OCI-LY1 (cell line): ENCODE measurements around the gene CBX8.
A peak's percentile ranks its signal among the peaks of the same experiment; 100 is the strongest.

Experiments
- H2AFZ ChIP-seq: fragments of 200-600 bp; sonication (generic), shearing (Covaris generic); 2 replicates; pipeline ENCODE4 v1.6.0; 2014; ENCODE audit warnings: antibody characterized with exemption, mild to moderate bottlenecking, low read length
- H3F3A ChIP-seq: fragments of 200-600 bp; sonication (generic), shearing (Covaris generic); 2 replicates; pipeline ENCODE4 v1.6.0; 2014; ENCODE audit warnings: mild to moderate bottlenecking, antibody characterized with exemption, low read length, moderate library complexity; ENCODE audit not compliant: insufficient read depth
- H3K27ac ChIP-seq: fragments of 200-600 bp; sonication (generic); 2 replicates; pipeline ENCODE4 v1.5.1; 2014; ENCODE audit warnings: low read length, mixed run types, mild to moderate bottlenecking, low read depth; ENCODE audit not compliant: poor library complexity, severe bottlenecking
- H3K27me3 ChIP-seq: fragments of 200-600 bp; sonication (generic); 2 replicates; pipeline ENCODE4 v1.6.0; 2014; ENCODE audit warnings: antibody characterized with exemption, mild to moderate bottlenecking, low read length, moderate library complexity; ENCODE audit not compliant: insufficient read depth
- H3K36me3 ChIP-seq: fragments of 200-600 bp; sonication (generic); 2 replicates; pipeline ENCODE4 v1.6.1; 2014; ENCODE audit warnings: mild to moderate bottlenecking, antibody characterized with exemption, low read length, moderate library complexity, mixed read lengths; ENCODE audit not compliant: insufficient read depth
- H3K4me1 ChIP-seq: fragments of 200-600 bp; sonication (generic); 2 replicates; pipeline ENCODE4 v1.5.1; 2014; ENCODE audit warnings: mild to moderate bottlenecking, low read length, moderate library complexity; ENCODE audit not compliant: insufficient read depth, severe bottlenecking
- H3K4me2 ChIP-seq: fragments of 200-600 bp; sonication (generic), shearing (Covaris generic); 2 replicates; pipeline ENCODE4 v1.6.1; 2014; ENCODE audit warnings: low read length
- H3K4me3 ChIP-seq: fragments of 200-600 bp; sonication (generic); 2 replicates; pipeline ENCODE4 v1.5.1; 2014; ENCODE audit warnings: low read length, low read depth, mild to moderate bottlenecking, mixed read lengths; ENCODE audit not compliant: poor library complexity, severe bottlenecking
- H3K79me2 ChIP-seq: fragments of 200-600 bp; shearing (Covaris generic); 2 replicates; pipeline ENCODE4 v1.6.1; 2016; ENCODE audit warnings: mixed run types, low read length, mixed read lengths; ENCODE audit not compliant: insufficient read depth
- H3K9ac ChIP-seq: fragments of 200-600 bp; sonication (generic), shearing (Covaris generic); 2 replicates; pipeline ENCODE4 v1.6.1; 2014; ENCODE audit warnings: mild to moderate bottlenecking, low read length, mixed read lengths
- H3K9me2 ChIP-seq: fragments of 200-600 bp; sonication (generic), shearing (Covaris generic); 2 replicates; pipeline ENCODE4 v1.6.1; 2014; ENCODE audit warnings: low read depth, mild to moderate bottlenecking, low read length, mixed read lengths
- H3K9me3 ChIP-seq: fragments of 200-600 bp; shearing (Covaris generic); 2 replicates; pipeline ENCODE4 v1.6.1; 2014; ENCODE audit warnings: low read length, mixed read lengths
- H4K20me1 ChIP-seq: fragments of 200-600 bp; sonication (generic), shearing (Covaris generic); 2 replicates; pipeline ENCODE4 v1.6.0; 2016; ENCODE audit warnings: mild to moderate bottlenecking, low read length; ENCODE audit not compliant: insufficient read depth
- EZH2 ChIP-seq: fragments of 200-600 bp; sonication (generic), shearing (Covaris generic); IDR thresholded peaks from 2 replicates; pipeline ENCODE4 v1.8.0; 2017; ENCODE audit warnings: borderline replicate concordance, mixed run types, mild to moderate bottlenecking, antibody characterized with exemption, low read length, moderate library complexity, mixed read lengths
- TF ChIP-seq, protein P1 (sequence below): fragments of 200-600 bp; sonication (generic), shearing (Covaris generic); IDR thresholded peaks from 2 replicates; pipeline ENCODE4 v1.5.1; 2017; ENCODE audit warnings: mild to moderate bottlenecking, antibody characterized with exemption, low read length, moderate library complexity, mixed read lengths

CBX8 gene

GRCh38 chr17:79797492-79798298, 818 bp upstream of the CBX8 start:
- peak overlapping the region; percentile 71 for H3K4me2 ChIP-seq
- H3K4me1 ChIP-seq: peaks cover 44% of the 10 kb centered on the region
- H3F3A ChIP-seq: no peaks in the 10 kb centered on the region
- no peaks in the 10 kb centered on the region for H4K20me1 ChIP-seq
- peak overlapping the region; percentile 59 for H3K4me3 ChIP-seq
- peak overlapping the region; percentile 56 for H3K9ac ChIP-seq
- peaks cover 20% of the 10 kb centered on the region for H3K36me3 ChIP-seq
- no peak for TF ChIP-seq EZH2
- TF ChIP-seq, protein P1, sequence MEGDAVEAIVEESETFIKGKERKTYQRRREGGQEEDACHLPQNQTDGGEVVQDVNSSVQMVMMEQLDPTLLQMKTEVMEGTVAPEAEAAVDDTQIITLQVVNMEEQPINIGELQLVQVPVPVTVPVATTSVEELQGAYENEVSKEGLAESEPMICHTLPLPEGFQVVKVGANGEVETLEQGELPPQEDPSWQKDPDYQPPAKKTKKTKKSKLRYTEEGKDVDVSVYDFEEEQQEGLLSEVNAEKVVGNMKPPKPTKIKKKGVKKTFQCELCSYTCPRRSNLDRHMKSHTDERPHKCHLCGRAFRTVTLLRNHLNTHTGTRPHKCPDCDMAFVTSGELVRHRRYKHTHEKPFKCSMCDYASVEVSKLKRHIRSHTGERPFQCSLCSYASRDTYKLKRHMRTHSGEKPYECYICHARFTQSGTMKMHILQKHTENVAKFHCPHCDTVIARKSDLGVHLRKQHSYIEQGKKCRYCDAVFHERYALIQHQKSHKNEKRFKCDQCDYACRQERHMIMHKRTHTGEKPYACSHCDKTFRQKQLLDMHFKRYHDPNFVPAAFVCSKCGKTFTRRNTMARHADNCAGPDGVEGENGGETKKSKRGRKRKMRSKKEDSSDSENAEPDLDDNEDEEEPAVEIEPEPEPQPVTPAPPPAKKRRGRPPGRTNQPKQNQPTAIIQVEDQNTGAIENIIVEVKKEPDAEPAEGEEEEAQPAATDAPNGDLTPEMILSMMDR: no peak
- peaks cover 6% of the 10 kb centered on the region for H3K27me3 ChIP-seq
- no peaks in the 10 kb centered on the region for H3K9me2 ChIP-seq
- no peaks in the 10 kb centered on the region for H3K79me2 ChIP-seq
- H3K9me3 ChIP-seq: no peaks in the 10 kb centered on the region
- H3K27ac ChIP-seq: no peak overlapping the region
- no peak overlapping the region for H2AFZ ChIP-seq

DNA sequence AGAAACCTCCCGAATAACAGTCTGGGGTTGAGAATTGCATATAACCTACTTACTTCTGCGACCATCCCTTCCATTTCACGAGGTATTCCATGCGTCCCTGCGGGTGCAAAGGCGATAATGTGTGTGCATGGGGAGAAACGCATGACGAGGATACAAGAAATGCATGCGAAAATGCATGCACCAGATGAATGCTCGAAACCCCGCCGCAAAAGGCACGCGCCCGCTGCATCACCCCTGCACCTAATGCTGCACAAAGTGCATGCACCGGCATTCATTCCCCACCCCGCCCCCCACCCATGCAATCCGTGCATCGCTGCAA, 474 bp downstream of the CBX8 start:
- Histone ChIP-seq H3K9me3 (no peaks in the 10 kb centered on the region), H3K4me3 (peak overlapping the region; percentile 72), H3K27me3 (peaks cover 6% of the 10 kb centered on the region), H2AFZ (no peak overlapping the region), H3K79me2 (no peaks in the 10 kb centered on the region), H3K27ac (peak overlapping the region; percentile 43), H3K9ac (peak overlapping the region; percentile 73), H3K36me3 (peaks cover 20% of the 10 kb centered on the region), H3K4me1 (peaks cover 41% of the 10 kb centered on the region), H3F3A (no peaks in the 10 kb centered on the region), H4K20me1 (no peaks in the 10 kb centered on the region), H3K9me2 (no peaks in the 10 kb centered on the region), H3K4me2 (peak overlapping the region; percentile 82)
- TF ChIP-seq, protein P1: no peak
- no peak for TF ChIP-seq EZH2

DNA sequence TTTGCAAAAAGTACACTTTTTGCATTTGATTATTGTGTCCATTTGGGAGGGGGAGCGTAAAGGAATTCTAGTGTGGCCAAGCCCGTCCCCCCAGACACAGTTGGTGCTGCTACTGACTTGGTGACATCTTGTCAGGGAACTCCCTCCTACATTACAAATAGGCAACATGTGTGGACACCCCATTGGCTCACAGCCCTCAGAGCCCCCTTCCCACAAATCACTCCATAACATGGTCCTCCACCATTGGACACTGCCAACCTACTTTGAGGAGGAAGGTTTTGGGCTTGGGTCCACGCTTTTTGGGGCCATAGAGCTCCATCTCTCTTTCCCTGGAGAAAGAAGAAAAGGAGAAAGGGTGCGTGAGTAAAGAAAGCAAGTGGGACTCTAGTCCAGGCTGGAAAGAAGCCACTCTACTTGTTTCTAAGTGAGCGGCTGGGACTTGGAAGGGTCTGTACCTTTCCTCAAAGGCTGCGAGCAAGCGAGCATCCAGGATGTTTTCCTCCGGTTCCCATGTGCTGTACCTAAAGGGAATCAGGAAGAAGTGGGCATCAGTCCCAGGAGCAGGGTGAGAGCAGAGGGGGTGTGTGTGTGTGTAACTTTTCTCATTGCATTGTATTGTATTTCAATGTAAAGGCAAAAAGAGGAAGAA, 958 bp downstream of the CBX8 start:
- peaks cover 6% of the 10 kb centered on the region for H3K27me3 ChIP-seq
- peak overlapping the region; percentile 82 for H3K4me2 ChIP-seq
- H3K27ac ChIP-seq: peak overlapping the region; percentile 43
- H3K9me2 ChIP-seq: no peaks in the 10 kb centered on the region
- H3K36me3 ChIP-seq: peaks cover 20% of the 10 kb centered on the region
- TF ChIP-seq, protein P1: no peak
- TF ChIP-seq EZH2: no peak
- H3K4me1 ChIP-seq: peaks cover 36% of the 10 kb centered on the region
- peak overlapping the region; percentile 72 for H3K4me3 ChIP-seq
- H3K9ac ChIP-seq: peak overlapping the region; percentile 73
- no peaks in the 10 kb centered on the region for H3K79me2 ChIP-seq
- no peaks in the 10 kb centered on the region for H3K9me3 ChIP-seq
- H3F3A ChIP-seq: no peaks in the 10 kb centered on the region
- H4K20me1 ChIP-seq: no peaks in the 10 kb centered on the region
- H2AFZ ChIP-seq: no peak overlapping the region
